Measurements from ENCODE around the gene CALN1.

The CALN1 gene

GRCh38 chr7:72411419-72411818 lies 719 bp downstream of the CALN1 start:
- Histone ChIP-seq H3K27ac (ENCODE audit: poor library complexity, severe bottlenecking) (no peak overlapping the region), H3K4me3 (ENCODE audit: severe bottlenecking) (no peak overlapping the region), H3K9me3 (ENCODE audit: severe bottlenecking) (no peaks in the 10 kb centered on the region), H3K4me1 (ENCODE audit: insufficient read depth, poor library complexity, severe bottlenecking) (no peaks in the 10 kb centered on the region), H3K27me3 (ENCODE audit: insufficient read depth, poor library complexity, severe bottlenecking) (no peaks in the 10 kb centered on the region), H3K36me3 (ENCODE audit: low read depth) (no peaks in the 10 kb centered on the region; the same call in 1 of the 2 replicates)
- ATAC-seq (ENCODE audit: low read depth) (no peak), DNase-seq (ENCODE audit: low spot score) (no peak)
- TF ChIP-seq CTCF (IDR thresholded peaks at IDR 0.05; ENCODE audit: poor library complexity, severe bottlenecking), result no peak

GRCh38 chr7:72409638-72410015 lies 2.5 kb downstream of the CALN1 start:
- H3K4me1 ChIP-seq (ENCODE audit: insufficient read depth, poor library complexity, severe bottlenecking), result no peaks in the 10 kb centered on the region
- no peaks in the 10 kb centered on the region for H3K27me3 ChIP-seq (ENCODE audit: insufficient read depth, poor library complexity, severe bottlenecking)
- H3K9me3 ChIP-seq (ENCODE audit: severe bottlenecking), result peaks cover 2% of the 10 kb centered on the region
- H3K4me3 ChIP-seq (ENCODE audit: severe bottlenecking), result no peak overlapping the region
- H3K27ac ChIP-seq (ENCODE audit: poor library complexity, severe bottlenecking), result no peak overlapping the region
- no peak for TF ChIP-seq CTCF (IDR thresholded peaks at IDR 0.05; ENCODE audit: poor library complexity, severe bottlenecking)
- ATAC-seq (ENCODE audit: low read depth), result no peak
- no peaks in the 10 kb centered on the region; the same call in 1 of the 2 replicates for H3K36me3 ChIP-seq (ENCODE audit: low read depth)
- DNase-seq (ENCODE audit: low spot score), result no peak

- no peaks in the 10 kb centered on the region for H3K4me1 ChIP-seq (ENCODE audit: insufficient read depth, poor library complexity, severe bottlenecking)
- no peaks in the 10 kb centered on the region for H3K27me3 ChIP-seq (ENCODE audit: insufficient read depth, poor library complexity, severe bottlenecking)
- H3K27ac ChIP-seq (ENCODE audit: poor library complexity, severe bottlenecking), result no peak overlapping the region
- TF ChIP-seq CTCF (IDR thresholded peaks at IDR 0.05; ENCODE audit: poor library complexity, severe bottlenecking), result no peak
- no peak for ATAC-seq (ENCODE audit: low read depth)
- H3K4me3 ChIP-seq (ENCODE audit: severe bottlenecking), result no peak overlapping the region
- no peaks in the 10 kb centered on the region; the same call in 1 of the 2 replicates for H3K36me3 ChIP-seq (ENCODE audit: low read depth)
- peaks cover 2% of the 10 kb centered on the region for H3K9me3 ChIP-seq (ENCODE audit: severe bottlenecking)
- no peak for DNase-seq (ENCODE audit: low spot score)
These were observed 3.0 kb downstream of the CALN1 start for GRCh38 chr7:72408966-72409637.

GRCh38 chr7:72406820-72407403 lies 5.2 kb downstream of the CALN1 start:
- Histone ChIP-seq H3K27me3 (ENCODE audit: insufficient read depth, poor library complexity, severe bottlenecking) (no peaks in the 10 kb centered on the region), H3K36me3 (ENCODE audit: low read depth) (no peaks in the 10 kb centered on the region; the same call in 1 of the 2 replicates), H3K9me3 (ENCODE audit: severe bottlenecking) (peaks cover 2% of the 10 kb centered on the region), H3K4me3 (ENCODE audit: severe bottlenecking) (no peak overlapping the region), H3K4me1 (ENCODE audit: insufficient read depth, poor library complexity, severe bottlenecking) (no peaks in the 10 kb centered on the region), H3K27ac (ENCODE audit: poor library complexity, severe bottlenecking) (no peak overlapping the region)
- ATAC-seq (ENCODE audit: low read depth), result no peak
- no peak for DNase-seq (ENCODE audit: low spot score)
- TF ChIP-seq CTCF (IDR thresholded peaks at IDR 0.05; ENCODE audit: poor library complexity, severe bottlenecking), result no peak

GRCh38 chr7:72405871-72406270 lies 6.3 kb downstream of the CALN1 start:
- TF ChIP-seq CTCF (IDR thresholded peaks at IDR 0.05; ENCODE audit: poor library complexity, severe bottlenecking), result no peak
- ATAC-seq (ENCODE audit: low read depth) (no peak), DNase-seq (ENCODE audit: low spot score) (no peak)
- Histone ChIP-seq H3K9me3 (ENCODE audit: severe bottlenecking) (peaks cover 2% of the 10 kb centered on the region), H3K4me3 (ENCODE audit: severe bottlenecking) (no peak overlapping the region), H3K27ac (ENCODE audit: poor library complexity, severe bottlenecking) (no peak overlapping the region), H3K4me1 (ENCODE audit: insufficient read depth, poor library complexity, severe bottlenecking) (no peaks in the 10 kb centered on the region), H3K36me3 (ENCODE audit: low read depth) (no peaks in the 10 kb centered on the region; the same call in 1 of the 2 replicates), H3K27me3 (ENCODE audit: insufficient read depth, poor library complexity, severe bottlenecking) (no peaks in the 10 kb centered on the region)

All from RWPE2 (cell line).